Non-pigmented ciliary epithelial cell (primary cell): ENCODE results near the gene FRG2C.
"Not testable (repeated sequence)": the region's sequence is repeated elsewhere in the genome, so short reads cannot be mapped to it uniquely, and the experiment has no call there.

Experiments used
- DNase-seq: peaks from one replicate; pipeline ENCODE4 v3.0.0-alpha.2; 2010; ENCODE audit warnings: low read depth

The FRG2C gene

GRCh38 chr3:75664028-75664427 is at the start of gene FRG2C:
FRG2C (plus strand) TSS chr3:75664328; CDS start chr3:75664380, 52 bp downstream.
- DNase-seq, result not testable (repeated sequence)

GRCh38 chr3:75618666-75619305 is 45.3 kb upstream of the FRG2C start:
- not testable (repeated sequence) for DNase-seq

- not testable (repeated sequence) for DNase-seq
These were observed 44.6 kb upstream of the FRG2C start for GRCh38 chr3:75619481-75620031.

GRCh38 chr3:75621772-75622171 is 42.4 kb upstream of the FRG2C start:
- not testable (repeated sequence) for DNase-seq

GRCh38 chr3:75623656-75624055 is 40.5 kb upstream of the FRG2C start:
- DNase-seq, result not testable (repeated sequence)

GRCh38 chr3:75630887-75631535 is 33.1 kb upstream of the FRG2C start:
- not testable (repeated sequence) for DNase-seq

GRCh38 chr3:75631541-75631940 is 32.6 kb upstream of the FRG2C start:
- DNase-seq, result no peak

- DNase-seq, result not testable (repeated sequence)
These were observed 25.2 kb upstream of the FRG2C start for GRCh38 chr3:75638947-75639346.

- peak; percentile 60 for DNase-seq
These were observed 23.0 kb upstream of the FRG2C start for GRCh38 chr3:75641107-75641517.

- DNase-seq, result peak; percentile 26
These were observed 20.9 kb upstream of the FRG2C start for GRCh38 chr3:75643031-75643800.

- DNase-seq, result not testable (repeated sequence)
These were observed 18.6 kb upstream of the FRG2C start for GRCh38 chr3:75645548-75645947.

GRCh38 chr3:75650191-75650590 is 13.9 kb upstream of the FRG2C start:
- DNase-seq, result no peak

- DNase-seq, result not testable (repeated sequence)
These were observed 8.8 kb upstream of the FRG2C start for GRCh38 chr3:75655101-75655904.

GRCh38 chr3:75655956-75656355 is 8.2 kb upstream of the FRG2C start:
- DNase-seq, result not testable (repeated sequence)

- DNase-seq, result not testable (repeated sequence)
These were observed 5.6 kb upstream of the FRG2C start for GRCh38 chr3:75658411-75659107.

GRCh38 chr3:75659108-75659433 is 5.1 kb upstream of the FRG2C start:
- DNase-seq, result not testable (repeated sequence)

GRCh38 chr3:75665626-75666025 is 1.5 kb downstream of the FRG2C start:
- DNase-seq, result not testable (repeated sequence)

- DNase-seq, result not testable (repeated sequence)
These were observed 3.9 kb downstream of the FRG2C start for GRCh38 chr3:75667757-75668701.

GRCh38 chr3:75668759-75669347 is 4.7 kb downstream of the FRG2C start:
- not testable (repeated sequence) for DNase-seq
